Hepatocyte (in vitro differentiated cells): ENCODE measurements around the gene TSKS. TPM values are rescaled to one million over a fixed set of nuclear protein-coding genes. Genes with fewer than 3 reads are reported as not detected.

Experiments used
- DNase-seq: peaks from one replicate; pipeline ENCODE4 v3.0.0-alpha.2; 2016; ENCODE audit warnings: low spot score
- H2AFZ ChIP-seq: fragments of 200-600 bp; sonication (generic); 2 replicates; pipeline ENCODE4 v1.6.0; 2016; ENCODE audit warnings: antibody characterized with exemption, mild to moderate bottlenecking
- H3K27ac ChIP-seq: fragments of 200-600 bp; sonication (generic); 2 replicates; pipeline ENCODE4 v1.5.1; 2016; ENCODE audit warnings: mild to moderate bottlenecking
- H3K27me3 ChIP-seq: fragments of 200-600 bp; sonication (generic); 2 replicates; pipeline ENCODE4 v1.6.1; 2016
- H3K36me3 ChIP-seq: fragments of 200-600 bp; sonication (generic); replicated peaks from 2 replicates; pipeline ENCODE4 v1.5.1; 2016; ENCODE audit warnings: low read depth; ENCODE audit not compliant: insufficient read depth
- H3K4me1 ChIP-seq: fragments of 200-600 bp; sonication (generic); 2 replicates; pipeline ENCODE4 v1.5.1; 2016; ENCODE audit warnings: mild to moderate bottlenecking, moderate library complexity; ENCODE audit not compliant: insufficient read depth
- H3K4me2 ChIP-seq: fragments of 200-600 bp; sonication (generic); 2 replicates; pipeline ENCODE4 v1.6.0; 2016
- H3K4me3 ChIP-seq: fragments of 200-600 bp; sonication (generic); 2 replicates; pipeline ENCODE4 v1.5.1; 2016; ENCODE audit warnings: mild to moderate bottlenecking
- H3K79me2 ChIP-seq: fragments of 200-600 bp; sonication (generic); 2 replicates; pipeline ENCODE4 v1.6.0; 2017; ENCODE audit warnings: mild to moderate bottlenecking
- H3K9me2 ChIP-seq: fragments of 200-600 bp; sonication (generic); replicated peaks from 2 replicates; pipeline ENCODE4 v1.6.0; 2017; ENCODE audit warnings: mild to moderate bottlenecking; ENCODE audit not compliant: insufficient read depth
- H3K9me3 ChIP-seq: fragments of 200-600 bp; sonication (generic); 2 replicates; pipeline ENCODE4 v1.5.1; 2016; ENCODE audit warnings: low read depth, mild to moderate bottlenecking
- H4K20me1 ChIP-seq: fragments of 200-600 bp; sonication (generic); 2 replicates; pipeline ENCODE4 v1.6.0; 2016; ENCODE audit warnings: mild to moderate bottlenecking; ENCODE audit not compliant: insufficient read depth, poor library complexity, severe bottlenecking
- EZH2 ChIP-seq: fragments of 200-600 bp; sonication (generic); IDR thresholded peaks from 2 replicates; pipeline ENCODE4 v1.6.1; 2016; ENCODE audit warnings: antibody characterized with exemption, mild to moderate bottlenecking, borderline replicate concordance
- EZH2phosphoT487 ChIP-seq: fragments of 200-600 bp; sonication (generic); IDR thresholded peaks from one replicate; pipeline ENCODE4 v1.6.1; 2018; ENCODE audit warnings: antibody characterized with exemption, mild to moderate bottlenecking, low read depth, moderate library complexity; ENCODE audit not compliant: unreplicated experiment, severe bottlenecking
- WGBS: methylation state at CpG from one replicate; pipeline ENCODE4 v1.1.6; 2016; ENCODE audit warnings: low lambda C conversion rate; ENCODE audit errors: missing lambda C conversion rate; 5-methylcytosine and 5-hydroxymethylcytosine counted together
- polyA plus RNA-seq: library from polyadenylated mRNA; unstranded; fragments of >200 nt; fragmentation: Nextera tagmentation; extraction: Ambion mirVana; gene quantifications from 2 replicates; pipeline ENCODE4 v1.2.1, GENCODE V29; 2016
- total RNA-seq: library from RNA; depleted of rRNA; stranded (reverse); fragments of >200 nt; gene quantifications from 2 replicates; pipeline ENCODE4 v1.2.3, GENCODE V29; 2014
- TF ChIP-seq, protein P1 (sequence below): fragments of 200-600 bp; sonication (generic); IDR thresholded peaks from 2 replicates; pipeline ENCODE4 v1.5.1; 2016; ENCODE audit warnings: antibody characterized with exemption, mild to moderate bottlenecking; ENCODE audit not compliant: poor library complexity

The TSKS gene
- total and polyA plus RNA-seq, 2 experiments from 2014 or later = not detected

DNA sequence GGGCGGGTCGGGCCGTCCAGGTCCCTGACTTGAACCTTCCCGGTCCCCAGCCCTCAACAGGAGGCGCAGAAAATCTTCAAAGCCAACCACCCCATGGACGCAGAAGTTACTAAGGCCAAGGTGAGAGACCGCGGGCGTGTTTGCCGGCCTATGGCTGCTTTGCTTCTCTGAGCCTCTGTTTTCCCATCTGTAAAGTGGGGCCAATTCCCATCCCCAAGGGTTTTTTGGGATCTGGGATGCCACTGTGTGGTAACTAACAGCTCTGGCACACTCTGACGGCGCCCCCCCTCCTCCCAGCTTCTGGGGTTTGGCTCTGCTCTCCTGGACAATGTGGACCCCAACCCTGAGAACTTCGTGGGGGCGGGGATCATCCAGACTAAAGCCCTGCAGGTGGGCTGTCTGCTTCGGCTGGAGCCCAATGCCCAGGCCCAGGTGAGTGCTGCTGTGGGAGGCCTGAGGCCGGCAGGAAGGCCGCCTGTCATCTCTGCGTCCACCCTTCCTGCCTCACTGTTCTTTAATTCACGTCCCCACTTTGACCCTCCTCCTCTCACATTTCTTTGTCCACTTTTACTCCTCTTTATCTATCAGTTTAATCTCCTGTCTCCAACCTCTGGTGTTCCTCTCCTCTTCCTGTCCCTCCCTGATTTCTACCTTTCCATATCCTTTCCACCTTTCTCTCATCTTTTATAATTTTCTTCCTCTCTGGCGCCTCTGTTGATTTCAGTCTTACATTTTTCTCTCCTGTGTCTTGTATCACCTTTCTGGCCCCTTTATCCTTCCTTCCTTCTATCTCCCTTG is 42.9 kb upstream of the TSKS start:
- no peak for TF ChIP-seq EZH2phosphoT487
- no peak for TF ChIP-seq EZH2
- TF ChIP-seq, protein P1, sequence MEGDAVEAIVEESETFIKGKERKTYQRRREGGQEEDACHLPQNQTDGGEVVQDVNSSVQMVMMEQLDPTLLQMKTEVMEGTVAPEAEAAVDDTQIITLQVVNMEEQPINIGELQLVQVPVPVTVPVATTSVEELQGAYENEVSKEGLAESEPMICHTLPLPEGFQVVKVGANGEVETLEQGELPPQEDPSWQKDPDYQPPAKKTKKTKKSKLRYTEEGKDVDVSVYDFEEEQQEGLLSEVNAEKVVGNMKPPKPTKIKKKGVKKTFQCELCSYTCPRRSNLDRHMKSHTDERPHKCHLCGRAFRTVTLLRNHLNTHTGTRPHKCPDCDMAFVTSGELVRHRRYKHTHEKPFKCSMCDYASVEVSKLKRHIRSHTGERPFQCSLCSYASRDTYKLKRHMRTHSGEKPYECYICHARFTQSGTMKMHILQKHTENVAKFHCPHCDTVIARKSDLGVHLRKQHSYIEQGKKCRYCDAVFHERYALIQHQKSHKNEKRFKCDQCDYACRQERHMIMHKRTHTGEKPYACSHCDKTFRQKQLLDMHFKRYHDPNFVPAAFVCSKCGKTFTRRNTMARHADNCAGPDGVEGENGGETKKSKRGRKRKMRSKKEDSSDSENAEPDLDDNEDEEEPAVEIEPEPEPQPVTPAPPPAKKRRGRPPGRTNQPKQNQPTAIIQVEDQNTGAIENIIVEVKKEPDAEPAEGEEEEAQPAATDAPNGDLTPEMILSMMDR = no peak

GRCh38 chr19:49803529-49803856 is 40.4 kb upstream of the TSKS start:
- Histone ChIP-seq H3K9me2 (no peaks in the 10 kb centered on the region), H3K79me2 (no peaks in the 10 kb centered on the region), H3K4me2 (no peak overlapping the region), H3K4me3 (no peak overlapping the region), H4K20me1 (no peaks in the 10 kb centered on the region), H3K4me1 (no peaks in the 10 kb centered on the region), H3K36me3 (no peaks in the 10 kb centered on the region), H3K27me3 (no peaks in the 10 kb centered on the region), H2AFZ (no peak overlapping the region), H3K9me3 (no peaks in the 10 kb centered on the region), H3K27ac (no peak overlapping the region)
- TF ChIP-seq EZH2phosphoT487 (no peak), EZH2 (no peak)
- TF ChIP-seq, protein P1 = no peak
- WGBS = 99% methylated on average over 6 of the region's 6 CpGs
- no peak for DNase-seq

More for the DNA sequence above, 42.9 kb upstream of the TSKS start:
- Histone ChIP-seq H3K36me3 (no peaks in the 10 kb centered on the region), H2AFZ (no peak overlapping the region), H3K79me2 (no peaks in the 10 kb centered on the region), H3K4me2 (no peak overlapping the region), H3K9me2 (no peaks in the 10 kb centered on the region), H3K4me3 (no peak overlapping the region), H3K4me1 (peaks cover 11% of the 10 kb centered on the region), H3K9me3 (no peaks in the 10 kb centered on the region), H3K27ac (no peak overlapping the region), H3K27me3 (no peaks in the 10 kb centered on the region), H4K20me1 (no peaks in the 10 kb centered on the region)
- no peak for DNase-seq
- 93% methylated on average over 13 of the region's 20 CpGs for WGBS

DNA sequence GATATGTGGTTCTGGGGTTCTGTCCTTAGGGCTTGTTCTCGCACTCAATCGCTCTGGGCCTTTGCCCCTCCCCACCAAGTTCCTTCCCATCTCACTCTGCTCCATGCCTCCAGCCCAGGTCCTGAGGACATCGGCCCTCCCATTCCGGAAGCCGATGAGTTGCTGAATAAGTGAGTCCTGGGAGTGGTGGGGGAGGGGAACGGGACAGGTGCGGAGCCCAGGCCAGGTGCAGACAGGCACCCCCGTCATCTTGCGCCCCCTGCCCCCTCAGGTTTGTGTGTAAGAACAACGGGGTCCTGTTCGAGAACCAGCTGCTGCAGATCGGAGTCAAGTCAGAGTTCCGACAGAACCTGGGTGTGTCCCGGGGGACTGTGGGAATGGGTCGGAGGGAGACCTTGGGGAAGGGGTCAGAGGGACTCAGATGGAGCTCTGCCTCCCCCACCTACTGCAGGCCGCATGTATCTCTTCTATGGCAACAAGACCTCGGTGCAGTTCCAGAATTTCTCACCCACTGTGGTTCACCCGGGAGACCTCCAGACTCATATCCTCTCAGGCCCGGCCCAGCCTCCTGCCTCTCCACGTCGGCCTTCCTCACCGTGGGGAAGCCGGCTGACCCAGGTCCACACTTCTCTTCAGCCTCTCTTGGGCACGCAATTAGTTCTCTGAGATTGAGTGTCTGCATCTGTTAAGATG is 39.9 kb upstream of the TSKS start:
- DNase-seq = no peak
- TF ChIP-seq, protein P1 = no peak
- TF ChIP-seq EZH2phosphoT487 = no peak
- no peak for TF ChIP-seq EZH2
- no peak overlapping the region for H3K4me2 ChIP-seq
- no peaks in the 10 kb centered on the region for H3K36me3 ChIP-seq
- H3K4me1 ChIP-seq = no peaks in the 10 kb centered on the region
- no peaks in the 10 kb centered on the region for H3K9me2 ChIP-seq
- H3K4me3 ChIP-seq = no peak overlapping the region
- H2AFZ ChIP-seq = no peak overlapping the region
- H3K9me3 ChIP-seq = no peaks in the 10 kb centered on the region
- WGBS = 96% methylated on average over 23 of the region's 24 CpGs
- H3K27ac ChIP-seq = no peak overlapping the region
- no peaks in the 10 kb centered on the region for H3K27me3 ChIP-seq
- H4K20me1 ChIP-seq = no peaks in the 10 kb centered on the region
- H3K79me2 ChIP-seq = no peaks in the 10 kb centered on the region
